Uterus (tissue), 4 donors: Measurements from ENCODE around the gene SP3. TPM values are rescaled to one million over a fixed set of nuclear protein-coding genes. Genes with fewer than 3 reads are reported as not detected.

Experiments
- DNase-seq, 2 donors: peaks; one replicate each; pipeline ENCODE4 v3.0.0-alpha.2; 2019 to 2020
- H3K27ac ChIP-seq, 2 donors: fragments of 200-600 bp; sonication (generic); 1 replicate in 1 of 2; 2 replicates in 1 of 2; pipeline ENCODE4 v1.5.1; 2016 to 2018
- H3K27me3 ChIP-seq, 2 donors: fragments of 200-600 bp; sonication (generic); one replicate each; pipeline ENCODE4 v1.5.1; 2018 to 2019; ENCODE audit warnings: control low read depth in 1 of 2
- H3K36me3 ChIP-seq, 2 donors: fragments of 200-600 bp; sonication (generic); one replicate each; pipeline ENCODE4 v1.5.1; 2019; ENCODE audit warnings: control low read depth in 1 of 2
- H3K4me1 ChIP-seq, 2 donors: fragments of 200-600 bp; sonication (generic); one replicate each; pipeline ENCODE4 v1.5.1; 2018 to 2019; ENCODE audit warnings: control low read depth in 1 of 2
- H3K4me3 ChIP-seq, 2 donors: fragments of 200-600 bp; sonication (generic); 1 replicate in 1 of 2; 2 replicates in 1 of 2; pipeline ENCODE4 v1.5.1; 2018 to 2019; ENCODE audit warnings: mild to moderate bottlenecking in 1 of 2
- H3K9me3 ChIP-seq, 2 donors: fragments of 200-600 bp; sonication (generic); one replicate each; pipeline ENCODE4 v1.5.1; 2019; ENCODE audit warnings: control low read depth in 1 of 2
- POLR2A ChIP-seq, 2 donors: fragments of 450-650 bp; IDR thresholded peaks; one replicate each; pipeline ENCODE4 v1.6.1; 2016; ENCODE audit warnings: antibody characterized with exemption in 2 of 2, mild to moderate bottlenecking in 1 of 2, moderate library complexity in 1 of 2
- intact Hi-C: fragments of 100-400 bp; cut with DNase I; formaldehyde crosslinking; loops from one replicate; pipeline ENCODE4 v1.15.1; 2023; ENCODE audit warnings: low total_unique reads
- total RNA-seq, 4 donors: library from RNA; depleted of rRNA in 3 of 4; stranded (reverse); fragments of >200 nt in 3 of 4; gene quantifications; one replicate each; pipeline versions ENCODE4 v1.1.0 to v1.2.4, GENCODE V29; 2014 to 2023
- TF ChIP-seq, protein P1 (sequence below), 4 experiments: fragments of 200-600 bp in 2 of 4; fragments of 450-650 bp in 2 of 4; sonication (generic) in 2 of 4; IDR thresholded peaks; one replicate each; pipeline ENCODE4 v1.5.1; 2016 to 2019; ENCODE audit warnings: antibody characterized with exemption in 4 of 4, mild to moderate bottlenecking in 2 of 4, moderate library complexity in 1 of 4
- donor health status: DM: yes; HTN: yes; CAD: no.

The SP3 gene
- total RNA-seq, 4 donors from 2014 or later, result 100 to 359 (median 220) TPM

DNA sequence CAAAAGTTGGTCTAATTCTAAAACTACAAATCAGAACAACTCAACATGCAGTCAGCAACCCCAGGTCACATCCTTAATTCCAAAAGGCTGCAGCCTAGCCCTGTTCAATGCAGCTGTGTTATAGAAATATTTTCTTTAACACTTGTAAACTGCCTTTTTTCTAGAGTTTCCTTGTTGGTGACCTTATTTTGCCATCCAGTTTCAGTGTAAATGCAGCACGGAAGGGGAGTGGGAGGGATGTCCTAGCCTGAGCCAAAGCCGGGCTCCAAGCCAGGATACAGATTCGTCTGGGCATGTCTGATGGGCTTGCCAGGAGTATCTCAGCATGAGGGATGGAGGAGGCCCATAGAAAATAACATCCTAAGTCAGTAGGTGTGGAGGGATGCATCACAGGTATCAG, 17.7 kb upstream of the SP3 start:
- H3K36me3 ChIP-seq, result no peaks in the 10 kb centered on the region
- H3K27me3 ChIP-seq, result no peaks in the 10 kb centered on the region
- intact Hi-C loops, result no loop called here
- TF ChIP-seq, protein P1, sequence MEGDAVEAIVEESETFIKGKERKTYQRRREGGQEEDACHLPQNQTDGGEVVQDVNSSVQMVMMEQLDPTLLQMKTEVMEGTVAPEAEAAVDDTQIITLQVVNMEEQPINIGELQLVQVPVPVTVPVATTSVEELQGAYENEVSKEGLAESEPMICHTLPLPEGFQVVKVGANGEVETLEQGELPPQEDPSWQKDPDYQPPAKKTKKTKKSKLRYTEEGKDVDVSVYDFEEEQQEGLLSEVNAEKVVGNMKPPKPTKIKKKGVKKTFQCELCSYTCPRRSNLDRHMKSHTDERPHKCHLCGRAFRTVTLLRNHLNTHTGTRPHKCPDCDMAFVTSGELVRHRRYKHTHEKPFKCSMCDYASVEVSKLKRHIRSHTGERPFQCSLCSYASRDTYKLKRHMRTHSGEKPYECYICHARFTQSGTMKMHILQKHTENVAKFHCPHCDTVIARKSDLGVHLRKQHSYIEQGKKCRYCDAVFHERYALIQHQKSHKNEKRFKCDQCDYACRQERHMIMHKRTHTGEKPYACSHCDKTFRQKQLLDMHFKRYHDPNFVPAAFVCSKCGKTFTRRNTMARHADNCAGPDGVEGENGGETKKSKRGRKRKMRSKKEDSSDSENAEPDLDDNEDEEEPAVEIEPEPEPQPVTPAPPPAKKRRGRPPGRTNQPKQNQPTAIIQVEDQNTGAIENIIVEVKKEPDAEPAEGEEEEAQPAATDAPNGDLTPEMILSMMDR (IDR thresholded peaks at IDR 0.05), result no peak
- no peak for TF ChIP-seq POLR2A (IDR thresholded peaks at IDR 0.05)
- H3K27ac ChIP-seq, result peak overlapping the region; percentile 19 to 28
- H3K9me3 ChIP-seq, result no peaks in the 10 kb centered on the region
- H3K4me3 ChIP-seq, result no peak overlapping the region
- DNase-seq, result peak; percentile 47 to 59
- peaks cover 0 to 15% of the 10 kb centered on the region in 2 donors for H3K4me1 ChIP-seq

DNA sequence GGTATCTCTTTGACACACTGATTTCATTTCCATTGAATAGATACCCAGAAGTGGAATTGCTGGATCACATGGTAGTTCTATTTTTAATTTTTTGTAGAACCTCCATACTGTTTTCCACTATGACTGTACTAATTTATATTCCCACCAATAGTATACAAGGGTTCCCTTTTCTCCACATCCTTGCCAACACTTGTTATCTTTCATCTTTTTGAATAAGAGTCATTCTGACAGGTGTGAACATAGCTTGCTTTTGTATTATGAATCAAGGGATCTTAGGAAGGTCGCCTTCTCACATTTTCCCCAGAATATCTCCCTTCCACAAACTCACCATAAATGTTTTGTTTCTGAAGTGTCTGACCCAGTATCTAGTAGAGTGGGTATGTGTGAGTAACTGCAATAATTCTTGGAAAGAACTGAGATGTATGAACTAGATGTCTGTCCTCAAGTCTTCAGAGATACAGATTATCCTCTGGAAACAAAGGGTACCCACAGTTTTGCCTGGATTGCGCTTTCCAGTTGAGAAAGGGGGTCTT, 17.1 kb upstream of the SP3 start:
- DNase-seq, result no peak
- Histone ChIP-seq H3K36me3 (no peaks in the 10 kb centered on the region), H3K9me3 (no peaks in the 10 kb centered on the region), H3K27ac (peak overlapping the region in 1 of 2 donors; percentile 28), H3K4me3 (no peak overlapping the region), H3K27me3 (no peaks in the 10 kb centered on the region), H3K4me1 (peaks cover 0 to 15% of the 10 kb centered on the region in 2 donors)
- intact Hi-C loops, result no loop called here
- TF ChIP-seq POLR2A (IDR thresholded peaks at IDR 0.05), result no peak
- TF ChIP-seq, protein P1 (IDR thresholded peaks at IDR 0.05), result no peak

DNA sequence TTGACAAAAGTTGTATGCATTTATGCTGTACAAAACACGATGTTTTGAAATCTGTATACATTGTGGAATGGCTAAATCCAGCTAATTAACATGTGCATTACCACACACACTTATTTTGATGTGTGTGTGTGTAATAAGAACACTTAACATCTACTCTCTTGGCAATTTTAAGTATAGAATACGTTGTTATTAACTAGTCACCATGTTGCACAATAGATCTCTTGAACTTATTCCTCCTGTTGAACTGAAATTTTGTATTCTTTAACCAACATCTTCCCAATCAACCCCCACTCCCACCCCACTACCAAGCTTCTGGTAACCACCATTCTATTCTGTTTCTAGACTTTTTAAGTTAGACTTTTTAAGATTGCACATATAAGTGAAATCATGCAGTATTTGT, 16.3 kb upstream of the SP3 start:
- H3K36me3 ChIP-seq, result no peaks in the 10 kb centered on the region
- no peak for DNase-seq
- no peaks in the 10 kb centered on the region for H3K9me3 ChIP-seq
- H3K4me1 ChIP-seq, result peaks cover 0 to 15% of the 10 kb centered on the region in 2 donors
- no peak overlapping the region for H3K4me3 ChIP-seq
- H3K27me3 ChIP-seq, result no peaks in the 10 kb centered on the region
- TF ChIP-seq POLR2A (IDR thresholded peaks at IDR 0.05), result no peak
- TF ChIP-seq, protein P1 (IDR thresholded peaks at IDR 0.05), result no peak
- intact Hi-C loops, result no loop called here
- H3K27ac ChIP-seq, result no peak overlapping the region

DNA sequence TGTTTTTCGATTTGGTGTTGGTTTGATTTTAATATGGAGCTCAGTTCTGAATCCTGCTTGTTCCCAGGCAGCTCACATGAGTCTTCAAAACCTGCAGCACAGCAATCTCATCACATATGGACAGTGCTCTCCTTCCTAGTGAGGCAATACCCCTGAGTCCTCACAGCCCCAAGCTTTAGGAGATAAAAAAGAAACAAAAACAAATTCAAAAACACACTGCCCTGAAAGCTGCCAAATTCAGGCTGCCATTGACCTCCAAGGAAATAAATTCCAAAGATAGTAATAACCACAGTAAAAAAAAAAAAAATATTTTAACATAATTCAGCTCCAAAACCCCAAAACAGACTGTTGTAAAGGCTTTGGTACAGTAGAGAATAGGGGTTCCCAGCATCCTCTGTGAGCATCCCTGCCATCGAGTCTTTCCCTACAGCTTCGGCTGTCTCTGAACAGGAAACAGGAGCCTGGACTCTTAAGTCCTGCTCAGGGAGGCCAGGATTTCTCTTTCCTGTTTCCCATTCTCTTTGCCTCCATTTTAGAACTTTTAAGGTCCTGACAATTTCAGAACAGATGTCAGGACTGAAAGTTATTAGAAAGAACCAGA, 14.7 kb upstream of the SP3 start:
- TF ChIP-seq, protein P1 (IDR thresholded peaks at IDR 0.05), result no peak
- no peak for TF ChIP-seq POLR2A (IDR thresholded peaks at IDR 0.05)
- H3K27ac ChIP-seq, result peak overlapping the region in 1 of 2 donors; percentile 37
- H3K9me3 ChIP-seq, result no peaks in the 10 kb centered on the region
- no peak overlapping the region for H3K4me3 ChIP-seq
- peaks cover 0 to 8% of the 10 kb centered on the region in 2 donors for H3K4me1 ChIP-seq
- intact Hi-C loops, result no loop called here
- peak in 1 of 2 donors; percentile 51 for DNase-seq
- no peaks in the 10 kb centered on the region for H3K36me3 ChIP-seq
- H3K27me3 ChIP-seq, result no peaks in the 10 kb centered on the region

DNA sequence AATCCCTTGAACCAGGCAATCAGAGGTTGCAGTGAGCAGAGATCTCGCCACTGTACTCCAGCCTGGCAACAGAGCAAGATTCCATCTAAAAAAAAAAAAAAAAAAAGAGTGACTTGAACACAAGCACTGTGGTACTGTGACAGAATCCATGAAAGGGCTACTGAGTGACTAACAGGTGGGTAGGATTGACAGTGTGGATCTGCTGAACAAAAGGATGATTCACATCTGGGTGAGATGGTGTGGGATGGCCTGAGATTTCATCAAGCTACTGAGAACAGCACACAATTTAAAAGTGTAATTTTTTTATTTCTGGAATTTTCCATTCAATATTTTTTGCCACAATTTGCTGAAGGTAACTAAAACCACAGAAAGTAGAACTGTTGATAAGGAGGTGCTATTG, 13.3 kb upstream of the SP3 start:
- Histone ChIP-seq H3K4me1 (peaks cover 0 to 6% of the 10 kb centered on the region in 2 donors), H3K4me3 (no peak overlapping the region), H3K27me3 (no peaks in the 10 kb centered on the region), H3K27ac (no peak overlapping the region), H3K36me3 (no peaks in the 10 kb centered on the region), H3K9me3 (no peaks in the 10 kb centered on the region)
- intact Hi-C loops, result no loop called here
- TF ChIP-seq, protein P1 (IDR thresholded peaks at IDR 0.05), result no peak
- no peak for DNase-seq
